HepG2 (cell line): ENCODE measurements around the gene SDK1. TPM values are rescaled to one million over a fixed set of nuclear protein-coding genes. Genes with fewer than 3 reads are reported as not detected.

ENCODE experiments used
- ATAC-seq: fragments of 200-7000 bp; cut with Tn5 transposase; 3 replicates; pipeline ENCODE4 v1.9.1; 2020; ENCODE audit warnings: mild to moderate bottlenecking, moderate library complexity
- BruUV-seq: library from RNA; stranded (reverse); fragments of 400-500 nt; replicated peaks from 2 replicates; lab custom pipeline; 2021; lab: Mats Ljungman, UMichigan
- CTCF ChIA-PET: fragments of 300-600 bp; formaldehyde crosslinking; extraction: SDS; loops from one replicate; lab custom pipeline; 2021; ENCODE audit warnings: low total read pairs, inconsistent platforms, low intra/inter-chr PET ratio; lab: Yijun Ruan, JAX
- POLR2A ChIA-PET: fragments of 350-600 bp; sonication (Branson Sonifier 250); formaldehyde crosslinking; loops from one replicate; lab custom pipeline; 2020; ENCODE audit warnings: antibody characterized with exemption, inconsistent platforms; lab: Yijun Ruan, JAX
- DNase-seq: peaks from one replicate; pipeline ENCODE4 v3.0.0-alpha.2; 2015; ENCODE audit warnings: low spot score
- FAIRE-seq: peaks from 3 replicates; lab custom pipeline; 2011; peaks lifted over from hg19 to GRCh38; lab: Jason Lieb, UNC
- H2AFZ ChIP-seq: one replicate; pipeline ENCODE4 v1.6.1; 2011; ENCODE audit warnings: low read length, inconsistent platforms
- H3K27ac ChIP-seq: fragments of 300-600 bp; 3 replicates; pipeline ENCODE4 v1.8.0; 2011; ENCODE audit warnings: mixed run types, mild to moderate bottlenecking, mixed read lengths, low read length, inconsistent platforms; ENCODE audit not compliant: insufficient read depth; ENCODE audit errors: extremely low read length
- H3K27me3 ChIP-seq, 2 experiments: fragments of 200-600 bp in 1 of 2; 2 replicates in 1 of 2; 3 replicates in 1 of 2; pipeline versions ENCODE4 v1.6.0 to v1.8.0; 2011; ENCODE audit warnings: low read length in 2 of 2, mild to moderate bottlenecking in 2 of 2, moderate library complexity in 2 of 2, inconsistent platforms in 1 of 2; ENCODE audit not compliant: insufficient read depth in 2 of 2, control insufficient read depth in 1 of 2
- H3K36me3 ChIP-seq, 2 experiments: fragments of 200-600 bp in 1 of 2; replicated peaks in 1 of 2; 2 replicates in 1 of 2; 3 replicates in 1 of 2; pipeline versions ENCODE4 v1.5.1 to v1.8.0; 2011; ENCODE audit warnings: low read length in 2 of 2, inconsistent platforms in 1 of 2; ENCODE audit not compliant: insufficient read depth in 2 of 2, control insufficient read depth in 1 of 2
- H3K4me1 ChIP-seq: 2 replicates; pipeline ENCODE4 v1.5.1; 2012; ENCODE audit warnings: low read length, inconsistent platforms; ENCODE audit not compliant: insufficient read depth
- H3K4me2 ChIP-seq: 2 replicates; pipeline ENCODE4 v1.6.0; 2011; ENCODE audit warnings: low read depth, low read length, inconsistent platforms
- H3K4me3 ChIP-seq, 3 experiments: fragments of 200-600 bp in 1 of 3; sonication (generic), shearing (Covaris generic) in 1 of 3; replicated peaks in 1 of 3; 2 replicates each; pipeline ENCODE4 v1.5.1; 2011 to 2016; ENCODE audit warnings: low read length in 3 of 3, inconsistent platforms in 2 of 3, low read depth in 2 of 3, mild to moderate bottlenecking in 2 of 3, control low read depth in 1 of 3, mixed read lengths in 1 of 3; ENCODE audit not compliant: insufficient read depth in 1 of 3
- H3K79me2 ChIP-seq: one replicate; pipeline ENCODE4 v1.6.1; 2011; ENCODE audit warnings: low read length, inconsistent platforms; ENCODE audit not compliant: insufficient read depth
- H3K9ac ChIP-seq: 2 replicates; pipeline ENCODE4 v1.6.0; 2011; ENCODE audit warnings: mild to moderate bottlenecking, low read depth, low read length, inconsistent platforms; ENCODE audit not compliant: insufficient read depth
- H3K9me3 ChIP-seq: 2 replicates; pipeline ENCODE4 v1.5.1; 2012; ENCODE audit warnings: mild to moderate bottlenecking, low read length
- H4K20me1 ChIP-seq: 2 replicates; pipeline ENCODE4 v1.6.0; 2011; ENCODE audit warnings: inconsistent platforms, mild to moderate bottlenecking, low read length, moderate library complexity; ENCODE audit not compliant: insufficient read depth
- ADNP ChIP-seq: sonication (generic); formaldehyde crosslinking; IDR thresholded peaks from 2 replicates; pipeline ENCODE4 v1.4.0; 2020; ENCODE audit warnings: missing genetic modification reagents
- MAFG ChIP-seq: sonication (generic); formaldehyde crosslinking; IDR thresholded peaks from 2 replicates; pipeline ENCODE4 v1.5.1; 2020; ENCODE audit warnings: mild to moderate bottlenecking, missing genetic modification reagents
- NR2F2 ChIP-seq: IDR thresholded peaks from 2 replicates; pipeline ENCODE4 v1.6.1; 2012; ENCODE audit warnings: low read depth, inconsistent platforms, borderline replicate concordance
- SRF ChIP-seq: IDR thresholded peaks from 2 replicates; pipeline ENCODE4 v1.6.1; 2011; ENCODE audit warnings: mild to moderate bottlenecking, low read depth, low read length, moderate library complexity
- TRIM24 ChIP-seq: sonication (generic); formaldehyde crosslinking; IDR thresholded peaks from 2 replicates; pipeline ENCODE4 v1.8.0; 2022; ENCODE audit warnings: mild to moderate bottlenecking, missing genetic modification reagents
- ZNF329 ChIP-seq: sonication (generic); formaldehyde crosslinking; IDR thresholded peaks from 2 replicates; pipeline ENCODE4 v1.9.0; 2021; ENCODE audit warnings: low read depth, mild to moderate bottlenecking, missing genetic modification reagents
- ZNF337 ChIP-seq: sonication (generic); formaldehyde crosslinking; IDR thresholded peaks from 2 replicates; pipeline ENCODE4 v1.5.1; 2020; ENCODE audit warnings: missing genetic modification reagents, low read depth, mild to moderate bottlenecking, borderline replicate concordance
- ZNF367 ChIP-seq: sonication (generic); formaldehyde crosslinking; IDR thresholded peaks from 2 replicates; pipeline ENCODE4 v1.4.0; 2020; ENCODE audit warnings: missing genetic modification reagents, borderline replicate concordance
- ZNF691 ChIP-seq: sonication (generic); formaldehyde crosslinking; IDR thresholded peaks from 2 replicates; pipeline ENCODE4 v1.4.0; 2020; ENCODE audit warnings: missing genetic modification reagents, low read depth, mild to moderate bottlenecking, borderline replicate concordance
- ZNF780A ChIP-seq: sonication (generic); formaldehyde crosslinking; IDR thresholded peaks from 2 replicates; pipeline ENCODE4 v1.8.0; 2022; ENCODE audit warnings: mild to moderate bottlenecking, missing genetic modification reagents, moderate library complexity
- WGBS: methylation state at CpG from one replicate; pipeline ENCODE4 v1.1.6; 2017; ENCODE audit warnings: low lambda C conversion rate; 5-methylcytosine and 5-hydroxymethylcytosine counted together
- in situ Hi-C: cut with HindIII; loops from 2 replicates; pipeline ENCODE4 v1.10.0; 2017; ENCODE audit warnings: low pct_unique_long_range_greater_than_20kb; ENCODE audit not compliant: extremely low pct_ligation_motif_present
- intact Hi-C: fragments of 100-400 bp; cut with micrococcal nuclease; formaldehyde crosslinking; loops from one replicate; pipeline ENCODE4 v1.10.0; 2022; ENCODE audit not compliant: unreplicated experiment
- polyA plus RNA-seq, 8 experiments: library from polyadenylated mRNA; depleted of rRNA in 3 of 8; stranded (reverse) in 7 of 8; unstranded in 1 of 8; fragments of >200 nt; fragmentation: Illumina TruSeq in 4 of 8; extraction: Trizol in 4 of 8; gene quantifications; 2 replicates each; pipeline versions ENCODE4 v1.2.1 to v1.2.3, GENCODE V29; 2011 to 2016; ENCODE audit warnings: low read depth in 4 of 8, missing spikeins in 1 of 8, mixed read lengths in 1 of 8; ENCODE audit not compliant: insufficient read depth in 1 of 8
- total RNA-seq, 5 experiments: library from RNA; depleted of rRNA; stranded (reverse); fragments of >200 nt; fragmentation: Illumina TruSeq; extraction: Trizol; gene quantifications; 2 replicates each; pipeline ENCODE4 v1.2.3, GENCODE V29; 2016; ENCODE audit warnings: low read depth in 1 of 5
- TF ChIP-seq, protein P1 (sequence below): IDR thresholded peaks from 2 replicates; pipeline ENCODE4 v1.6.1; 2016

The SDK1 gene
- total and polyA plus RNA-seq, 2 of the 13 experiments (the other 11 are each of a cell fraction or from before 2014, with no cell fraction given), result 0.35 to 2.4 TPM

GRCh38 chr7:3807824-3808223 lies 506.8 kb downstream of the SDK1 start:
- Histone ChIP-seq H4K20me1 (no peaks in the 10 kb centered on the region), H3K36me3 (no peaks in the 10 kb centered on the region)
- 85% methylated on average over 9 of the region's 9 CpGs for WGBS
- intact Hi-C loops, result no loop called here
- TF ChIP-seq ZNF337 (CRISPR knock-in tag) (no peak), MAFG (CRISPR knock-in tag) (no peak), ZNF367 (CRISPR knock-in tag) (no peak), SRF (no peak), TRIM24 (CRISPR knock-in tag) (no peak), ZNF691 (CRISPR knock-in tag) (no peak), NR2F2 (no peak), ADNP (no peak), ZNF329 (CRISPR knock-in tag) (no peak), ZNF780A (CRISPR knock-in tag) (no peak)
- TF ChIP-seq, protein P1, sequence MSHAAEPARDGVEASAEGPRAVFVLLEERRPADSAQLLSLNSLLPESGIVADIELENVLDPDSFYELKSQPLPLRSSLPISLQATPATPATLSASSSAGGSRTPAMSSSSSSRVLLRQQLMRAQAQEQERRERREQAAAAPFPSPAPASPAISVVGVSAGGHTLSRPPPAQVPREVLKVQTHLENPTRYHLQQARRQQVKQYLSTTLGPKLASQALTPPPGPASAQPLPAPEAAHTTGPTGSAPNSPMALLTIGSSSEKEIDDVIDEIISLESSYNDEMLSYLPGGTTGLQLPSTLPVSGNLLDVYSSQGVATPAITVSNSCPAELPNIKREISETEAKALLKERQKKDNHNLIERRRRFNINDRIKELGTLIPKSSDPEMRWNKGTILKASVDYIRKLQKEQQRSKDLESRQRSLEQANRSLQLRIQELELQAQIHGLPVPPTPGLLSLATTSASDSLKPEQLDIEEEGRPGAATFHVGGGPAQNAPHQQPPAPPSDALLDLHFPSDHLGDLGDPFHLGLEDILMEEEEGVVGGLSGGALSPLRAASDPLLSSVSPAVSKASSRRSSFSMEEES, result no peak
- TF ChIP-seq, all 625 proteins: peak for 0
- Histone ChIP-seq H3K4me1 (no peaks in the 10 kb centered on the region), H3K4me2 (no peak overlapping the region), H3K79me2 (no peaks in the 10 kb centered on the region), H2AFZ (no peak overlapping the region), H3K4me3 (no peak overlapping the region), H3K27me3 (no peaks in the 10 kb centered on the region), H3K9ac (no peak overlapping the region), H3K27ac (no peak overlapping the region), H3K9me3 (no peaks in the 10 kb centered on the region)
- in situ Hi-C loops, result no loop called here
- CTCF ChIA-PET, result no interaction called here
- POLR2A ChIA-PET, result no interaction called here
- no peak for FAIRE-seq
- BruUV-seq, result no TSS peak
- DNase-seq, result no peak
- ATAC-seq, result no peak
